HepG2 (cell line): ENCODE results near the gene FLRT3. TPM values are rescaled to one million over a fixed set of nuclear protein-coding genes. Genes with fewer than 3 reads are reported as not detected.
A peak's percentile ranks its signal among the peaks of the same experiment; 100 is the strongest.

Experiments used
- ATF7-NPFF ChIP-seq: sonication (generic); formaldehyde crosslinking; IDR thresholded peaks from 2 replicates; pipeline ENCODE4 v1.8.1; 2023; ENCODE audit warnings: mild to moderate bottlenecking, low read depth, missing genetic modification reagents, moderate library complexity
- DNMT1 ChIP-seq: sonication (generic); formaldehyde crosslinking; IDR thresholded peaks from 2 replicates; pipeline ENCODE4 v1.5.1; 2020; ENCODE audit warnings: mild to moderate bottlenecking, missing genetic modification reagents
- ELF1 ChIP-seq: sonication (generic); formaldehyde crosslinking; IDR thresholded peaks from 2 replicates; pipeline ENCODE4 v1.4.0; 2020; ENCODE audit warnings: missing genetic modification reagents
- ETV5 ChIP-seq: IDR thresholded peaks from 2 replicates; pipeline ENCODE4 v1.6.1; 2018; ENCODE audit warnings: missing biosample characterization, missing genetic modification reagents, inconsistent platforms, borderline replicate concordance
- GABPA ChIP-seq, 2 experiments: IDR thresholded peaks; 2 replicates each; pipeline ENCODE4 v1.6.1; 2011 to 2016; ENCODE audit warnings: low read depth in 2 of 2, low read length in 1 of 2, missing biosample characterization in 1 of 2, missing genetic modification characterization in 1 of 2
- GATAD1 ChIP-seq: IDR thresholded peaks from 2 replicates; pipeline ENCODE4 v1.6.1; 2016; ENCODE audit warnings: missing genetic modification reagents, missing compliant biosample characterization
- MLLT10 ChIP-seq: sonication (generic); formaldehyde crosslinking; IDR thresholded peaks from 2 replicates; pipeline ENCODE4 v1.4.0; 2020; ENCODE audit warnings: missing genetic modification reagents
- NCOA5 ChIP-seq: sonication (generic); formaldehyde crosslinking; IDR thresholded peaks from 2 replicates; pipeline ENCODE4 v1.4.0; 2020; ENCODE audit warnings: missing genetic modification reagents
- PLRG1 ChIP-seq: fragments of 450-650 bp; conservative IDR thresholded peaks from 2 replicates; pipeline ENCODE4 v1.6.1; 2016
- RFXANK ChIP-seq: IDR thresholded peaks from 2 replicates; pipeline ENCODE4 v1.6.1; 2016
- SRSF1 ChIP-seq: fragments of 200-400 bp; formaldehyde crosslinking; optimal IDR thresholded peaks from 2 replicates; pipeline ENCODE3; 2017; ENCODE audit warnings: mild to moderate bottlenecking, low read depth, low read length, moderate library complexity
- YY1 ChIP-seq: IDR thresholded peaks from 2 replicates; pipeline ENCODE4 v1.6.1; 2011; ENCODE audit warnings: low read length, low read depth, moderate library complexity, mild to moderate bottlenecking; ENCODE audit not compliant: insufficient read depth, insufficient replicate concordance
- ZNF256 ChIP-seq: sonication (generic); formaldehyde crosslinking; conservative IDR thresholded peaks from 2 replicates; pipeline ENCODE4 v1.4.0; 2020; ENCODE audit warnings: missing genetic modification reagents
- ZNF292 ChIP-seq: sonication (generic); formaldehyde crosslinking; IDR thresholded peaks from 2 replicates; pipeline ENCODE4 v1.8.1; 2022; ENCODE audit warnings: mild to moderate bottlenecking, low read depth, missing genetic modification reagents, borderline replicate concordance
- ZNF367 ChIP-seq: sonication (generic); formaldehyde crosslinking; IDR thresholded peaks from 2 replicates; pipeline ENCODE4 v1.4.0; 2020; ENCODE audit warnings: missing genetic modification reagents, borderline replicate concordance
- ZNF552 ChIP-seq: sonication (generic); formaldehyde crosslinking; IDR thresholded peaks from 2 replicates; pipeline ENCODE4 v1.9.0; 2022; ENCODE audit warnings: missing genetic modification reagents, mild to moderate bottlenecking, borderline replicate concordance
- ZNF564 ChIP-seq: sonication (generic); formaldehyde crosslinking; IDR thresholded peaks from 2 replicates; pipeline ENCODE4 v1.8.1; 2023; ENCODE audit warnings: mild to moderate bottlenecking, missing genetic modification reagents
- ZSCAN21 ChIP-seq: sonication (generic); formaldehyde crosslinking; IDR thresholded peaks from 2 replicates; pipeline ENCODE4 v1.8.0; 2022; ENCODE audit warnings: mild to moderate bottlenecking, missing genetic modification reagents, moderate library complexity, borderline replicate concordance
- polyA plus RNA-seq, 8 experiments: library from polyadenylated mRNA; depleted of rRNA in 3 of 8; stranded (reverse) in 7 of 8; unstranded in 1 of 8; fragments of >200 nt; fragmentation: Illumina TruSeq in 4 of 8; extraction: Trizol in 4 of 8; gene quantifications; 2 replicates each; pipeline versions ENCODE4 v1.2.1 to v1.2.3, GENCODE V29; 2011 to 2016; ENCODE audit warnings: low read depth in 4 of 8, missing spikeins in 1 of 8, mixed read lengths in 1 of 8; ENCODE audit not compliant: insufficient read depth in 1 of 8
- total RNA-seq, 5 experiments: library from RNA; depleted of rRNA; stranded (reverse); fragments of >200 nt; fragmentation: Illumina TruSeq; extraction: Trizol; gene quantifications; 2 replicates each; pipeline ENCODE4 v1.2.3, GENCODE V29; 2016; ENCODE audit warnings: low read depth in 1 of 5
- TF ChIP-seq, protein P1 (sequence below): sonication (generic); formaldehyde crosslinking; IDR thresholded peaks from 2 replicates; pipeline ENCODE4 v1.4.0; 2020; ENCODE audit warnings: missing genetic modification reagents
- TF ChIP-seq, protein P2 (sequence below): IDR thresholded peaks from 2 replicates; pipeline ENCODE4 v1.4.0; 2020; ENCODE audit warnings: mild to moderate bottlenecking, missing genetic modification reagents
- TF ChIP-seq, protein P3 (sequence below): sonication (generic); formaldehyde crosslinking; IDR thresholded peaks from 2 replicates; pipeline ENCODE4 v1.8.1; 2022; ENCODE audit warnings: low read depth, mild to moderate bottlenecking, missing genetic modification reagents

FLRT3 gene
- total and polyA plus RNA-seq, 2 of the 13 experiments (the other 11 are each of a cell fraction or from before 2014, with no cell fraction given) = 0.44 to 5.3 TPM

DNA sequence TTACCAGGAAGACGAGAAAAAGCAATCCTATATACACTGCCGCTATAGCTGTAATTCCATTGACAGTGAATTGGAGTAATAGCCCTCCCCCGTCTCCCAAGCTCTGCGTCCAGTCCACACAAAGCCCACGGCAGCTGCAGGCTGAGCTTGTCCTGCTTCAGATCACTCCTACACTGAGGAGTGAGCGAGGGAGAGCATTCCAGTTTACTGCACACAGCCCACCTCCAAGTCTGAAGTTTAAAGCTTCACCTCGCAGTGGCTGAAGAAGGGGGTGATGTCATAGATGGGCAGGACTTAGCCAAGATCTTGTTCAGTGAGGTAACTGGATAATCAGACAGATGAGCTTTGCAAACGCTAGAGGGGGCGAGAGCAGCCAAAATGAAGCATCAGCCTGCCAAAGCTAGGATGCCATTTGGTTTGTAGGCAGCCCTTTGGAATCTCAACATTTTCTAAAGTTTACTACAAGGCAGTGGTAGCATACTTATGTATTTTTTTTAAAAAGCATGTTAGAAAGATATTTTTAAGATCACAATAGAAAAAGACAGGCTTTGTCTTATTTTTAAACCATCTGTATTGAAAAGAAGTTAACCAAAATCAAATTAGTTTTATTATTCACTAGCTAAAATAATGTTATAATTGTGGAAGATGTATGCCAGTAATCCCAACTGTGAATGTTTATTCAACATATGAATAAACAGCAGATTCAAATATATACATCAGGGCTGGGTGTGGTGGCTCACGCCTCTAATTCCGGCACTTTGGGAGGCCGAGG, at the start of gene FLRT3 (continued):
- no peak for TF ChIP-seq SRSF1
- TF ChIP-seq, protein P1, sequence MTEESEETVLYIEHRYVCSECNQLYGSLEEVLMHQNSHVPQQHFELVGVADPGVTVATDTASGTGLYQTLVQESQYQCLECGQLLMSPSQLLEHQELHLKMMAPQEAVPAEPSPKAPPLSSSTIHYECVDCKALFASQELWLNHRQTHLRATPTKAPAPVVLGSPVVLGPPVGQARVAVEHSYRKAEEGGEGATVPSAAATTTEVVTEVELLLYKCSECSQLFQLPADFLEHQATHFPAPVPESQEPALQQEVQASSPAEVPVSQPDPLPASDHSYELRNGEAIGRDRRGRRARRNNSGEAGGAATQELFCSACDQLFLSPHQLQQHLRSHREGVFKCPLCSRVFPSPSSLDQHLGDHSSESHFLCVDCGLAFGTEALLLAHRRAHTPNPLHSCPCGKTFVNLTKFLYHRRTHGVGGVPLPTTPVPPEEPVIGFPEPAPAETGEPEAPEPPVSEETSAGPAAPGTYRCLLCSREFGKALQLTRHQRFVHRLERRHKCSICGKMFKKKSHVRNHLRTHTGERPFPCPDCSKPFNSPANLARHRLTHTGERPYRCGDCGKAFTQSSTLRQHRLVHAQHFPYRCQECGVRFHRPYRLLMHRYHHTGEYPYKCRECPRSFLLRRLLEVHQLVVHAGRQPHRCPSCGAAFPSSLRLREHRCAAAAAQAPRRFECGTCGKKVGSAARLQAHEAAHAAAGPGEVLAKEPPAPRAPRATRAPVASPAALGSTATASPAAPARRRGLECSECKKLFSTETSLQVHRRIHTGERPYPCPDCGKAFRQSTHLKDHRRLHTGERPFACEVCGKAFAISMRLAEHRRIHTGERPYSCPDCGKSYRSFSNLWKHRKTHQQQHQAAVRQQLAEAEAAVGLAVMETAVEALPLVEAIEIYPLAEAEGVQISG (CRISPR knock-in tag) = peak; percentile 40; the same call in 1 of the 2 replicates
- 0 out of 2 replicates have a peak, but pooled peaks have one; percentile 20 for TF ChIP-seq ETV5 (CRISPR knock-in tag)
- TF ChIP-seq, protein P2, sequence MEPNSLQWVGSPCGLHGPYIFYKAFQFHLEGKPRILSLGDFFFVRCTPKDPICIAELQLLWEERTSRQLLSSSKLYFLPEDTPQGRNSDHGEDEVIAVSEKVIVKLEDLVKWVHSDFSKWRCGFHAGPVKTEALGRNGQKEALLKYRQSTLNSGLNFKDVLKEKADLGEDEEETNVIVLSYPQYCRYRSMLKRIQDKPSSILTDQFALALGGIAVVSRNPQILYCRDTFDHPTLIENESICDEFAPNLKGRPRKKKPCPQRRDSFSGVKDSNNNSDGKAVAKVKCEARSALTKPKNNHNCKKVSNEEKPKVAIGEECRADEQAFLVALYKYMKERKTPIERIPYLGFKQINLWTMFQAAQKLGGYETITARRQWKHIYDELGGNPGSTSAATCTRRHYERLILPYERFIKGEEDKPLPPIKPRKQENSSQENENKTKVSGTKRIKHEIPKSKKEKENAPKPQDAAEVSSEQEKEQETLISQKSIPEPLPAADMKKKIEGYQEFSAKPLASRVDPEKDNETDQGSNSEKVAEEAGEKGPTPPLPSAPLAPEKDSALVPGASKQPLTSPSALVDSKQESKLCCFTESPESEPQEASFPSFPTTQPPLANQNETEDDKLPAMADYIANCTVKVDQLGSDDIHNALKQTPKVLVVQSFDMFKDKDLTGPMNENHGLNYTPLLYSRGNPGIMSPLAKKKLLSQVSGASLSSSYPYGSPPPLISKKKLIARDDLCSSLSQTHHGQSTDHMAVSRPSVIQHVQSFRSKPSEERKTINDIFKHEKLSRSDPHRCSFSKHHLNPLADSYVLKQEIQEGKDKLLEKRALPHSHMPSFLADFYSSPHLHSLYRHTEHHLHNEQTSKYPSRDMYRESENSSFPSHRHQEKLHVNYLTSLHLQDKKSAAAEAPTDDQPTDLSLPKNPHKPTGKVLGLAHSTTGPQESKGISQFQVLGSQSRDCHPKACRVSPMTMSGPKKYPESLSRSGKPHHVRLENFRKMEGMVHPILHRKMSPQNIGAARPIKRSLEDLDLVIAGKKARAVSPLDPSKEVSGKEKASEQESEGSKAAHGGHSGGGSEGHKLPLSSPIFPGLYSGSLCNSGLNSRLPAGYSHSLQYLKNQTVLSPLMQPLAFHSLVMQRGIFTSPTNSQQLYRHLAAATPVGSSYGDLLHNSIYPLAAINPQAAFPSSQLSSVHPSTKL (CRISPR knock-in tag) = peak; percentile 79
- 0 out of 2 replicates have a peak, but pooled peaks have one; percentile 47 for TF ChIP-seq RFXANK (CRISPR knock-in tag)
- no peak for TF ChIP-seq NCOA5
- no peak for TF ChIP-seq GABPA (IDR thresholded peaks at IDR 0.05; ENCODE audit: low read depth, low read length)
- TF ChIP-seq GABPA (CRISPR knock-in tag; IDR thresholded peaks at IDR 0.05; ENCODE audit: low read depth) = no peak
- TF ChIP-seq ZSCAN21 (CRISPR knock-in tag) = no peak
- no peak for TF ChIP-seq ZNF564 (CRISPR knock-in tag)
- peak; percentile 72; the same call in 1 of the 2 replicates for TF ChIP-seq ZNF292 (CRISPR knock-in tag)
- no peak for TF ChIP-seq ATF7-NPFF
- no peak for TF ChIP-seq ZNF367 (CRISPR knock-in tag)
- no peak for TF ChIP-seq ZNF256 (CRISPR knock-in tag)
- TF ChIP-seq MLLT10 (CRISPR knock-in tag) = no peak
- TF ChIP-seq YY1 = no peak
- TF ChIP-seq, protein P3, sequence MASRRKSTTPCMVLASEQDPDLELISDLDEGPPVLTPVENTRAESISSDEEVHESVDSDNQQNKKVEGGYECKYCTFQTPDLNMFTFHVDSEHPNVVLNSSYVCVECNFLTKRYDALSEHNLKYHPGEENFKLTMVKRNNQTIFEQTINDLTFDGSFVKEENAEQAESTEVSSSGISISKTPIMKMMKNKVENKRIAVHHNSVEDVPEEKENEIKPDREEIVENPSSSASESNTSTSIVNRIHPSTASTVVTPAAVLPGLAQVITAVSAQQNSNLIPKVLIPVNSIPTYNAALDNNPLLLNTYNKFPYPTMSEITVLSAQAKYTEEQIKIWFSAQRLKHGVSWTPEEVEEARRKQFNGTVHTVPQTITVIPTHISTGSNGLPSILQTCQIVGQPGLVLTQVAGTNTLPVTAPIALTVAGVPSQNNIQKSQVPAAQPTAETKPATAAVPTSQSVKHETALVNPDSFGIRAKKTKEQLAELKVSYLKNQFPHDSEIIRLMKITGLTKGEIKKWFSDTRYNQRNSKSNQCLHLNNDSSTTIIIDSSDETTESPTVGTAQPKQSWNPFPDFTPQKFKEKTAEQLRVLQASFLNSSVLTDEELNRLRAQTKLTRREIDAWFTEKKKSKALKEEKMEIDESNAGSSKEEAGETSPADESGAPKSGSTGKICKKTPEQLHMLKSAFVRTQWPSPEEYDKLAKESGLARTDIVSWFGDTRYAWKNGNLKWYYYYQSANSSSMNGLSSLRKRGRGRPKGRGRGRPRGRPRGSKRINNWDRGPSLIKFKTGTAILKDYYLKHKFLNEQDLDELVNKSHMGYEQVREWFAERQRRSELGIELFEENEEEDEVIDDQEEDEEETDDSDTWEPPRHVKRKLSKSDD (CRISPR knock-in tag) = no peak
- TF ChIP-seq ZNF552 = no peak
- no peak for TF ChIP-seq PLRG1
- peak; percentile 52; the same call in 1 of the 2 replicates for TF ChIP-seq GATAD1 (CRISPR knock-in tag)
- TF ChIP-seq DNMT1 = no peak
- TF ChIP-seq ELF1 (CRISPR knock-in tag) = no peak
